ENCODE measurements around the gene CD300LG.
"Not testable (repeated sequence)": the region's sequence is repeated elsewhere in the genome, so short reads cannot be mapped to it uniquely, and the experiment has no call there.

The CD300LG gene

GRCh38 chr17:43846963-43847371, at the start of gene CD300LG:
CD300LG (plus strand) TSS chr17:43847176; CDS start chr17:43847217, 41 bp downstream.
- in situ Hi-C loops (cut with MboI; ENCODE audit: low sequenced_read_pairs): no loop called here

- in situ Hi-C loops (cut with MboI; ENCODE audit: low sequenced_read_pairs): not testable (repeated sequence)
These were observed 49.0 kb upstream of the CD300LG start for GRCh38 chr17:43798024-43798423.

- in situ Hi-C loops (cut with MboI; ENCODE audit: low sequenced_read_pairs): no loop called here
These were observed 47.9 kb upstream of the CD300LG start for GRCh38 chr17:43799047-43799446.

DNA sequence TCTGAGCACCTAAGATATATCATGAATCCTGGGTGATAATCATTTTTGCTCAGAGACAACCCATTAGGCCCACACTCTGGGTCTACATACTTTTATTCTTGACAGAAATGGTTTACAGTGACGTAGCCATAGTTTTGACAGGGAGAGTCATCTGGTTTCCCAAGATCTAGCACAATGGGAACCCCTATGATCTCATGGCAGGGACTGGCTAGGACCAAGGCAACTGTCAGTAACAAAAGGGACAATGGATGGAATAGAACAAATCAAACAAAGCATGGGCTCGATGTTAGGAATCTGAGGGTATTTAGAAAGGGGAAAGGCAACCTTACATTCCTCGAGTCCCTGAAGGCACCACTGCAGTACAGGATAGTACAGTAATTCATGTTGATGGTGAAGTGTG, 46.2 kb upstream of the CD300LG start:
- in situ Hi-C loops (cut with MboI; ENCODE audit: low sequenced_read_pairs): no loop called here

DNA sequence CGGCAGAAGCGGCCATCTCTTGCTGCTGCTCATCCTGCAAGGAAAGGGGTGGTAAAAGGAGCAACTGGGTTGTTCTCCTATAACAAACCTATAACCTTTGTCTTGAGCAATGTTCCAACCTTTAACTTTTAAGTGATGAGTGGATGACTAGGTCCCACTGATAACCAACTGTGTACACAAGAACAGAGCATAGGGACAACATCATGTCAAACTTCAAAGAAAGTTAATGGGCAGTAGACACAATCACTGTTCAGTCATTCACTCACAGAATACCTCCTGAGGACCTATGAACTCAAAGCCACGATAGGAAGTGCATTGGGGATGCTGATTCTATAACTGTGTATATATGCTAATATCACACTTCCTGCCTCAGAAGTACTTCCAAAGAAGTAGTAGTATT, 45.1 kb upstream of the CD300LG start:
- in situ Hi-C loops (cut with MboI; ENCODE audit: low sequenced_read_pairs): no loop called here

DNA sequence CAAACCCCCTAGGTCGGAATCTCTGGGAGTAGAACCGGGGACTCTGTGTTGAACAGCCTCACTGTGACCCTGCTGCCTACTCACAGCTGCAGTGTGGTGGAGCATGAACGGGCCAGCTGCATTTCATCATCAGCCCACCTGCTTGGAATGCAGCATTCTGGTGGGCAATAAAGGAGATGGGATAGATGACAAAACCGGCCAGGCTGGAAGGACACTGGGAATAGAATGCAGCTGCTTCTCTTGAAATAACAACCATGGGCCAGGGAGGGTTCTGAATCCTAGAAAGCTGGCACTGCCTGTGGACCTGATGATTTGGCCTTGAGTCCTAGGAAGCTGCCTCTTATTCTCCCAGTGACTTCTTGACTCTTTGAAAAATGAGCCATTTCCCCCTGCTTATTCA, 43.2 kb upstream of the CD300LG start:
- in situ Hi-C loops (cut with MboI; ENCODE audit: low sequenced_read_pairs): no loop called here

DNA sequence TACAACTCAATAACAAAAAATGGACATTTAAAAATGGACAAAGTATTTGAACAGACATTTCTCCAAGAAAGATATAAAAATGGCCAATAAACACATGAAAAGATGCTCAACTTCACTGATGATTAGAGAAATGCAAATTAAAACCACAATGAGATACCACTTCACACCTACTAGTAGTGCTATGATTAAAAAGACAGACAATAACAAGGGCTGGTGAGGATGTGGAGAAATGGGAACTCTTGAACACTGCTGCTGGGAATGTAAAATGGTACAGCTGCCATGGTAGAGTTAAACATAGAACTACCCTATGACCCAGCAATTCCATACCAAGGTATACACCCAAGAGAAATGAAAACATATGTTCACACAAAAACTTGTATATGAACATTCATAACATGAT, 41.9 kb upstream of the CD300LG start:
- in situ Hi-C loops (cut with MboI; ENCODE audit: low sequenced_read_pairs): no loop called here

DNA sequence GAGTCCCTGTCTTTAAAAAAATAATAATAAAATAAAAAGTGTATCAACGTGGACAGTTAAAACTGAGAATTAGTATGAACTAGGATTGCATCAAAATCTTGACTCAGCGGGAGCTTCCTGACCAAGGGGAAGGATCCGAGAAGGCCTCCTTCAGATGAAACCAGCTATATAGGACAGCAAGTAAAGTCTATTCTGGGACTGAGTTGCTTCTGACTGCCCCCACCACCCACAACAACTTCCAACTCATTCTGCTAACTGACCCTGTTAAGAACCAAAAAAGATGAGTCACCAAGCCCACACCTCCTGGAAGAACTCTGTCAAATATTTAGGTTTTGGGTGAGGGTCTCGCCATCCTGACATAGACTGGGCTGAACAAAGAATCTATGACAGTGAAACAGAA, 38.9 kb upstream of the CD300LG start:
- in situ Hi-C loops (cut with MboI; ENCODE audit: low sequenced_read_pairs): no loop called here

DNA sequence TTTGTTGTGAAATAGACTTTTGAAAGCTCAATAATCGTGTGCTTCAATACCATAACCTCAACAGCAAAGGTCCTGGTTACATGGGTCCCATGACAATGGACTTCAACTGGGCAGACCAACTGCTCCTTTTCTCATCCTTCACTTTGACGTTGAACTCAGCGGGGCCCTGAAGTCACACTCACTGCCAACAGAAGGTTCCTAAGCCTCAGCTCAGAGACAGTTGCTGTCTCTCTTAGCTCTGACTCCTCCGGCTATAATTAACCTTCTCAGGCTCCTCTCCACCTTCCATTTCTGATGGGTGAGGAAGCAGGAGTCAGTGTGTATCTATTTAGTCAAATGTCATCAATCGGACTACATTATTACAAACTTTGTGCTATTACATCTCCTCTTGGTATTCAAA, 37.9 kb upstream of the CD300LG start:
- in situ Hi-C loops (cut with MboI; ENCODE audit: low sequenced_read_pairs): no loop called here

- in situ Hi-C loops (cut with MboI; ENCODE audit: low sequenced_read_pairs): no loop called here
These were observed 36.7 kb upstream of the CD300LG start for GRCh38 chr17:43810226-43810715.

- in situ Hi-C loops (cut with MboI; ENCODE audit: low sequenced_read_pairs): no loop called here
These were observed 36.2 kb upstream of the CD300LG start for GRCh38 chr17:43810823-43811222.

DNA sequence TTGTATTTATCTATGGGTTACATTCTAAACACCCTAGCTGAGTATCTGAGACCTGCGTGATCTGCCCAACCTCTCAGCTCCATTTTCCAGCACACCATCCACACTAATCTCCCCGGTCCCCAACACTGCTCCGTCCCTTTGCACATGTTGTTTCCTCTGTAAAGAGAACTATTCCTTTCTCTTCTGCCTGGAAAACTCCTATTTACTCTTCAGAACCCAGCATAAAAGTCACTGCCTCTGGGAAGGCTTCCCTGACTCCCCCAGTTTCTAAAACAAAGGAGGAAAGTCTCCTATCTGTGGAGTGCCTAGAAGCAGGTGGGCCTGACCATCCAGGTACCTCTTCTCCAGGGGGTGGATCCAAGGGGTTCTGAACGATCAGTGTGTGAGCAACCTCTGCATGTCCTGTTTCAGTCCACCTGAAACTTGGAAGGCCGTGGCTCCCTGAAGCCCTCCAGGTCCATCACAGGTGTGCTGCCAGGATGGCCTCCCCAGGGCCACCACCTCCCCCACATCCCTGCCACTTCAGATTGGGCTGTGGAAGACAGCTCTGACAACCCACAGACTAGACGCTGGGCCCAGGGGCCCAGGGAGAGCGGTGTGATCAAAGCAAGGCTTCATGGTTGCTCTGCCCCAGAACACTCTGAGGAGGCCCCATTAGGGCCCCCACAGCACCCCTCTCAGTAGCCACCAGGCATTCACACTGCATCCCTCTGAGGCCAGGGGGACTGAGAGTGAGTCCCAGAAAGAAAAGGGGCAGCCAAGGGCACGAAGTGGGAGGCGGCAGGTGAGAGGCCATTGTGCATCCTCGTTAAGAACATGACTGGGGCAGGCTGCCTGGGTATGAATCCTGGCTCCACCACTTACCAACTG, 34.3 kb upstream of the CD300LG start:
- in situ Hi-C loops (cut with MboI; ENCODE audit: low sequenced_read_pairs): no loop called here

DNA sequence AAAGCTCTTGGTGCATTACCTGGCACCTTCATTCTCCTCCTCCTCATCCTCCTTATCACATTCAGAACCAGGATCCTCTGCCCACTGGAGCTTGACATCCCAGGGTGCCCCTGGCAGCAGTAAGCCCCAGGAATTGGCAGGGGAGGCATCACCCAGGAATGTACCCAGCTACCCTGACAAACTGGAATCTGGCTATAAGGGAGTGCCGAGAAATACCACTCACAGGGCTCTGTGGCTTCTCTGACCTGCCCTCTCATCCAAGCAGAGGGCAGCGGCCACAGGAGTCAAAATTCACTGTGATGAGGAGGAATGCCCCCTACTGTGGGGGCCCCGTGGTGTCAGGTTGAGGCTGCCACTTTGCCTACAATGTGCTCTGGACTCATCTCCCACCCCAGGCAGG, 33.6 kb upstream of the CD300LG start:
- in situ Hi-C loops (cut with MboI; ENCODE audit: low sequenced_read_pairs): no loop called here

- in situ Hi-C loops (cut with MboI; ENCODE audit: low sequenced_read_pairs): no loop called here
These were observed 33.0 kb upstream of the CD300LG start for GRCh38 chr17:43814026-43814425.

DNA sequence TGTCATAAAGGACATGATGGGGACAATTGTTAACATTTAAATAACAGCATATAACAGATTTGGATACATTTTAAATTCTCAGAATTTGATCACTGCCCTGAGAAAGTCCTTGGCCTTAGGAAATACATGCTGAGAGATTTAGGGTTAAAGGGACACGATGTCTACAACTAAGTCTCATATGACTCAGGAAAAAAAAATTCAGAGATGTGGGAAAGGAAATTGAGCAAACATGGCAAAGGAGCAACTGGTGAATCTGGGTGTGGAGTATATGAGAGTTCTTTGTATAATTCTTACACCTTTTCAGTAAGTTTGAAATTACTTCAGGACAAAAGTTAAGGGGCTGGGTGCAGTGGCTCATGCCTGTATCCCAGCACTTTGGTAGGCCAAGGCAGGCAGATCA, 32.3 kb upstream of the CD300LG start:
- in situ Hi-C loops (cut with MboI; ENCODE audit: low sequenced_read_pairs): no loop called here

DNA sequence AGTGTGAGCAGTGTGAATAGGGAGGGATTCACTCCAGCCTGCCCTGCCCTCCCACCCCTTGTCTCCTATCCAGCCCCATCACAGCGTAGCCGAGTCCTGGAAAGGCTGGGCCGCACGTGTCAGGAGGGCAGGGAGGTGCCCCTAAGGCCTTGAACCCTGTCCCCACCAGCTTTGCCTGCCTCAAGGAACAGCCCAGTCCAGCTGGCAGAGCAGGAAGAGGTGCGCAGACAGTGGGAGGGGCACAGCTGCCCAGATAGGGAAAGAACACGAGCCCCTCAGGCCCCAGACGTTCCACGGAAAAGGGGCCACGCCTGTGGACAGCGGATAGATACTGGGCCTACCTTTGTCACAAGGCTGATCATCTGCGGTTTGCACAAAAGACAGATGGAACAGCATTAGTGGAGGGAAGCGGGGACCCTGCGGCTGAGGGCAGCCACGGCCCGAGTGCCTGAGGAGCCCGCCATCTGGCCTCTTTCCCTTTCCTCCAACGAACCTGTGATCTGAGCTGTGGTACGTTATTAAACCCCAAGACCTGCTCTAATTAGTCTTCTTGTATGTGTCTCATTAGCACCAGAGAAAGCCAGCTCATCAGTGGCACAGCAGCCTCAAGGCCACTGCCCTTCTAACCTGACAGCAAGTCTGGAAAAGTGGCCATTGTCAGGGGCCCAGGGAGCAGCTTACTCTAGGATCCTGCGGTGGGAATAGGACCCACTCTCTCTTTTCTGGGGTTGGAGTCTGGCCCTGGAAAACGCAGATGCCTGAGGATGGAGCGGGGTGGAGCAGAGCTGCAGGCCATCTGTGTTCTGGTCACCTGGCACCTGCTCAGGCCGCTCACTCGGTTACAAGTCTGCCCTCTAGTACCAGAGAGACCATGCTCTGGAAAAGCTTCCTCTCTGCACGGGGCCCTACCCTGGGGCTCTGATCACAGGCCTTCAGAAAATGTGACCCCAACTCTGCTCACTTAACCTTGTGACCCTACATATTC, 30.3 kb upstream of the CD300LG start:
- in situ Hi-C loops (cut with MboI; ENCODE audit: low sequenced_read_pairs): no loop called here

- in situ Hi-C loops (cut with MboI; ENCODE audit: low sequenced_read_pairs): no loop called here
These were observed 29.1 kb upstream of the CD300LG start for GRCh38 chr17:43817826-43818225.

- in situ Hi-C loops (cut with MboI; ENCODE audit: low sequenced_read_pairs): no loop called here
These were observed 28.0 kb upstream of the CD300LG start for GRCh38 chr17:43818966-43819365.

DNA sequence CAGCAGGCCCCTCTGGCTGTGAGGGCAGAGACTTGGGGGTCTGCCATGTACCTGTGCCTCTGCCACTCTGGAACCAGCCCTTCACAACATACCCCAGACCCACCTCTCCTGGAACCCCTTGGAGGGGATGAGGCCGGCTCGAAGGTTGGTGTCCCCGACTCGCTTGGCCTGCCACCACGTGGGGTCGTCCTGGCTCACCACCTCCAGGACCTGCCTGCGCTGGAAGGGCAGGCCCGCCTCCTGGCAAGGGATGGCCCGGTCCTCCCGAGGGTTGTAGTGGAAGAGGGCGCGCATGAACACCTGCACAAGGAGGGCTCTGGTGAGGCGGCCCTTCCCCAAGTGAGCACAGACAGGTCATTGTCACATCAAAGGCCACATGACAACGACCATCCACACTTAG, 26.2 kb upstream of the CD300LG start:
- in situ Hi-C loops (cut with MboI; ENCODE audit: low sequenced_read_pairs): no loop called here

GRCh38 chr17:43822570-43823190, 24.3 kb upstream of the CD300LG start:
- in situ Hi-C loops (cut with MboI; ENCODE audit: low sequenced_read_pairs): no loop called here

Measured in HL-60/S4 treated with phorbol 12-myristate 13-acetate at 8.2 ng/mL for 4 days and 3 days (cell line).